Measurements from ENCODE around the gene FAM149B1. TPM values are rescaled to one million over a fixed set of nuclear protein-coding genes. Genes with fewer than 3 reads are reported as not detected.

FAM149B1 gene
- total RNA-seq, 4 donors from 2014 or later: 7.4 to 21.6 (median 13.2) TPM

DNA sequence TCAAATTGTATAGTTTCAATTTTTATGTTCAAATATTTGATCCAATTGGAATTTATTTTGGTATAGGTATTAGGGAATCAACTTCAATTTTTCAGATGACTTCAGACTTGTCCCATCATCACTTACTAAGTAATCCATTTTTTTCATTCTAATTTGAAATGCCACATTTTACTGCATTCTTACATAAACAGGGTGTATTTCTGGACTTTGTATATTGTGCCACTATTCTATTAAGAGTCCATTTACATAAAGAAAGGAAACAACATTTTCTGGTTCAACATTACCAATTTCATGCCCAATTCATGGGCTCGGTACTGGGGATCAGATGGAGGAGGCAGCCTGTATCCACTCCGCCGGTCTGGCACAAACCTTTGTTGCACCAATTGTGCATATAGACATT lies 15.9 kb upstream of the FAM149B1 start:
- no peaks in the 10 kb centered on the region for H3K9me3 ChIP-seq
- no peak overlapping the region for H3K27ac ChIP-seq
- H3K4me3 ChIP-seq: no peak overlapping the region
- no peak for TF ChIP-seq POLR2A (IDR thresholded peaks at IDR 0.05)
- TF ChIP-seq, protein P1, sequence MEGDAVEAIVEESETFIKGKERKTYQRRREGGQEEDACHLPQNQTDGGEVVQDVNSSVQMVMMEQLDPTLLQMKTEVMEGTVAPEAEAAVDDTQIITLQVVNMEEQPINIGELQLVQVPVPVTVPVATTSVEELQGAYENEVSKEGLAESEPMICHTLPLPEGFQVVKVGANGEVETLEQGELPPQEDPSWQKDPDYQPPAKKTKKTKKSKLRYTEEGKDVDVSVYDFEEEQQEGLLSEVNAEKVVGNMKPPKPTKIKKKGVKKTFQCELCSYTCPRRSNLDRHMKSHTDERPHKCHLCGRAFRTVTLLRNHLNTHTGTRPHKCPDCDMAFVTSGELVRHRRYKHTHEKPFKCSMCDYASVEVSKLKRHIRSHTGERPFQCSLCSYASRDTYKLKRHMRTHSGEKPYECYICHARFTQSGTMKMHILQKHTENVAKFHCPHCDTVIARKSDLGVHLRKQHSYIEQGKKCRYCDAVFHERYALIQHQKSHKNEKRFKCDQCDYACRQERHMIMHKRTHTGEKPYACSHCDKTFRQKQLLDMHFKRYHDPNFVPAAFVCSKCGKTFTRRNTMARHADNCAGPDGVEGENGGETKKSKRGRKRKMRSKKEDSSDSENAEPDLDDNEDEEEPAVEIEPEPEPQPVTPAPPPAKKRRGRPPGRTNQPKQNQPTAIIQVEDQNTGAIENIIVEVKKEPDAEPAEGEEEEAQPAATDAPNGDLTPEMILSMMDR (IDR thresholded peaks at IDR 0.05): no peak
- DNase-seq: no peak
- no peaks in the 10 kb centered on the region for H3K27me3 ChIP-seq
- peaks cover 0 to 82% (median 0%) of the 10 kb centered on the region in 3 donors for H3K36me3 ChIP-seq
- H3K4me1 ChIP-seq: no peaks in the 10 kb centered on the region

DNA sequence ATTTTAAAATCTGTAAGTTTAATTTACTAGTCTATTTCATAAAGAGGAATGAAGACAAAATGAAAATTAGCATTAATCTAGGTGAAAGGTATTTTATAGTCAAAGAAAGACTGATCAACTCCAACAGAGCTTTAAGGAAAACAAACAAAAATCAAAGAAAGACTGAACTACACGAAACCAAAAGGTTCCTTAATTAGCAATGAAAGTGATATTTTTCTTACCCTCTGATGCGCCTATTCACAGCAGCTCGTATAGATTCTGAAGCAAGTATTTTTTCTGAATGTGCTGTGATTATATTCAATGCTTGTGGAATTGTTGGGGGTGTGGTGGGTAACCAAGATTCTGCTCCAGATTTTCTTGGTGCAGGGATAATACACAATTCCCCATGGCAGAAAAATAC lies 11.9 kb upstream of the FAM149B1 start:
- no peaks in the 10 kb centered on the region for H3K9me3 ChIP-seq
- no peak overlapping the region for H3K4me3 ChIP-seq
- H3K27me3 ChIP-seq: no peaks in the 10 kb centered on the region
- no peak for DNase-seq
- TF ChIP-seq, protein P1 (IDR thresholded peaks at IDR 0.05): no peak
- TF ChIP-seq POLR2A (IDR thresholded peaks at IDR 0.05): no peak
- H3K36me3 ChIP-seq: peaks cover 0 to 80% (median 0%) of the 10 kb centered on the region in 3 donors
- H3K27ac ChIP-seq: no peak overlapping the region
- no peaks in the 10 kb centered on the region for H3K4me1 ChIP-seq

DNA sequence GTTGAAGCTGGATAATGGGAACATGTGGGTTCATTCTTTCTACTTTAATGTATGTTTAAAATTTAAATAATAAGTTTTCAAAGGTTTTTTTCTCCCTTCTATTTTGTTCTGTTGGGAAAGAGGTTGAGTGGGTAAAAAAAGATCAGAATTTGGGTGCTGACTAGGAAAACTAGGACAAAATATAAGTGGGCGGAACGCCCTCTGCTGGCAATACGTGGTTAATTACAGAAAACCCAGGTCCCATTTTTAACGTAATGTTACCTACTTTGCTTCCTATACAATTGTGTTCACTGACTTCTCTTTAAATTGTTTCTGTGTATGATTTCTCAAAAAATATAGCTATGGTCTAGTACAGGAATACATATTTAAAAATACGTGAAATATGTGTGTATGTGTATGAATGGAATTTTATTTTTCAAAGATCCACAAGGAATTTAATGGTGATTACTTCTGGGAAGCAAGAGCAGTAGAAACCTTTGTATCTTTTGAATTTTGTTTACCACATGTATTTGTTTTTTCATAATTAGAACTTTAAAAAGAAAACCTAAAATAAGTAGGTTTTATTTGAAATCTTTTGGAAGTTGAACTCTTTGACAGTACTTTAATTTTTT lies 8.8 kb upstream of the FAM149B1 start:
- Histone ChIP-seq H3K27me3 (no peaks in the 10 kb centered on the region), H3K4me1 (peaks cover 0 to 7% (median 0%) of the 10 kb centered on the region in 4 donors), H3K4me3 (no peak overlapping the region), H3K36me3 (peaks cover 0 to 64% (median 0%) of the 10 kb centered on the region in 3 donors), H3K27ac (no peak overlapping the region), H3K9me3 (no peaks in the 10 kb centered on the region)
- TF ChIP-seq POLR2A (IDR thresholded peaks at IDR 0.05): no peak
- TF ChIP-seq, protein P1 (IDR thresholded peaks at IDR 0.05): peak; percentile 60 to 86 (median 76)
- peak in 2 of 3 donors; percentile 52 to 81 for DNase-seq

DNA sequence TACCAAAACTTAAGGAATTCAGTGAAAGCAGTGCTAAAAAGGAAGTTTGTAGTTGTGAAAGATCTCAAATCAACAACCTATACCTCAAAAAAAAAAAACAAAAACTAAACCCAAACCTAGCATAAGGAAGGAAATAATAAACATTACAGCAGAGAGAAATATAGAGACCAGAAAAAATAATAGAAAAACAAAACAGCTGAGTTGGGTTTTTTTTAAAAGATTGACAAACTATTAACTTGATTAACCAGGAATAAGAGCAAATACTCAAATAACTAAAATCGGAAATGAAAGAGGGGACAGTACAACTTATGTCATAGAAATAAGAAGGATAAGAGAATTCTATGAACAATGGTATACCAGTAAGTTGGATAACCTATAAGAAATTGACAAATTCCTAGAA lies 6.8 kb upstream of the FAM149B1 start:
- Histone ChIP-seq H3K9me3 (no peaks in the 10 kb centered on the region), H3K27ac (no peak overlapping the region), H3K4me1 (peaks cover 0 to 7% (median 0%) of the 10 kb centered on the region in 4 donors), H3K27me3 (no peaks in the 10 kb centered on the region), H3K36me3 (peaks cover 0 to 46% (median 0%) of the 10 kb centered on the region in 3 donors), H3K4me3 (no peak overlapping the region)
- TF ChIP-seq, protein P1 (IDR thresholded peaks at IDR 0.05): no peak
- TF ChIP-seq POLR2A (IDR thresholded peaks at IDR 0.05): no peak
- no peak for DNase-seq

DNA sequence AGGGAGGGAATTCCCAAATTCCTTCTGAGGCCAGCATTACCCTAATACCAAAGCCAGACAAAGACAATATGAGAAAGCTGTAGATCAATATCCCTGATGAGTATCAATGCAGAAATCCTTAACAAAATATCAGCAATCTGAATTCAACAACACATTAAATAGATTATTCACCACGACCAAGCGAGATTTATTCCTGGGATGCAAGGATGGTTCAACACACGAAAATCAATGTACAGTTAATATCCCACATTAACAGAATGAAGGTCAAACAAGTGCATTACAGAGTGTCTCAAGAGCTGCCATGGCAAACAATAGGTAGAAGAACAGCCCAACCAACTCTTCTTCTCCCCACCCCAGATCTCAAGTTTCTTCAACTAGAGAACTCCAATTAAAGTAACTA lies 6.3 kb upstream of the FAM149B1 start:
- Histone ChIP-seq H3K36me3 (peaks cover 0 to 40% (median 0%) of the 10 kb centered on the region in 3 donors), H3K27ac (no peak overlapping the region), H3K4me3 (no peak overlapping the region), H3K4me1 (peaks cover 0 to 8% (median 0%) of the 10 kb centered on the region in 4 donors), H3K27me3 (no peaks in the 10 kb centered on the region), H3K9me3 (no peaks in the 10 kb centered on the region)
- TF ChIP-seq POLR2A (IDR thresholded peaks at IDR 0.05): no peak
- TF ChIP-seq, protein P1 (IDR thresholded peaks at IDR 0.05): no peak
- no peak for DNase-seq

Measured in Peyer's patch (tissue), 4 donors.